ENCODE measurements around the gene CRACDL.

Gene CRACDL

GRCh38 chr2:98935777-98936352 is at the start of gene CRACDL:
Gene CRACDL, minus strand, starts transcription at chr2:98936225. Its CDS starts 89,425 bp downstream, at chr2:98846800.
- DNase-seq: no peak

GRCh38 chr2:98975611-98976010 is 39.6 kb upstream of the CRACDL start:
- DNase-seq: no peak

GRCh38 chr2:98972582-98973167 is 36.6 kb upstream of the CRACDL start:
- no peak for DNase-seq

GRCh38 chr2:98959810-98960507 is 23.9 kb upstream of the CRACDL start:
- DNase-seq: no peak

GRCh38 chr2:98952966-98953365 is 16.9 kb upstream of the CRACDL start:
- no peak for DNase-seq

- DNase-seq: no peak
These were observed 13.1 kb upstream of the CRACDL start for GRCh38 chr2:98948956-98949739.

- DNase-seq: no peak
These were observed 11.5 kb upstream of the CRACDL start for GRCh38 chr2:98947554-98947953.

- no peak for DNase-seq
These were observed 10.8 kb upstream of the CRACDL start for GRCh38 chr2:98946855-98947254.

- no peak for DNase-seq
These were observed 8.8 kb upstream of the CRACDL start for GRCh38 chr2:98944775-98945174.

- no peak for DNase-seq
These were observed 4.1 kb upstream of the CRACDL start for GRCh38 chr2:98940102-98940501.

- DNase-seq: no peak
These were observed 1.9 kb upstream of the CRACDL start for GRCh38 chr2:98937906-98938305.

GRCh38 chr2:98936353-98937351 is 627 bp upstream of the CRACDL start:
- no peak for DNase-seq

- no peak for DNase-seq
These were observed 784 bp downstream of the CRACDL start for GRCh38 chr2:98935111-98935770.

- no peak for DNase-seq
These were observed 3.2 kb downstream of the CRACDL start for GRCh38 chr2:98932778-98933343.

- DNase-seq: no peak
These were observed 3.9 kb downstream of the CRACDL start for GRCh38 chr2:98932164-98932563.

- no peak for DNase-seq
These were observed 4.4 kb downstream of the CRACDL start for GRCh38 chr2:98931596-98931995.

- no peak for DNase-seq
These were observed 6.1 kb downstream of the CRACDL start for GRCh38 chr2:98929920-98930319.

GRCh38 chr2:98928242-98928641 is 7.8 kb downstream of the CRACDL start:
- no peak for DNase-seq

GRCh38 chr2:98927027-98927426 is 9.0 kb downstream of the CRACDL start:
- DNase-seq: no peak

- DNase-seq: no peak
These were observed 9.4 kb downstream of the CRACDL start for GRCh38 chr2:98926601-98927000.

- no peak for DNase-seq
These were observed 11.1 kb downstream of the CRACDL start for GRCh38 chr2:98924910-98925309.
